Thyroid gland (tissue), 4 donors: ENCODE results near the gene TGFBR3. TPM values are rescaled to one million over a fixed set of nuclear protein-coding genes. Genes with fewer than 3 reads are reported as not detected.

Experiments used
- DNase-seq, 2 donors: peaks; one replicate each; pipeline ENCODE4 v3.0.0-alpha.2; 2019
- H3K27ac ChIP-seq, 3 donors: fragments of 200-600 bp; sonication (generic); 1 replicate in 2 of 3; 2 replicates in 1 of 3; pipeline ENCODE4 v1.5.1; 2016 to 2019; ENCODE audit warnings: mild to moderate bottlenecking in 1 of 3, moderate library complexity in 1 of 3
- H3K27me3 ChIP-seq: fragments of 200-600 bp; sonication (generic); one replicate; pipeline ENCODE4 v1.5.1; 2019
- H3K36me3 ChIP-seq, 2 donors: fragments of 200-600 bp; sonication (generic); one replicate each; pipeline ENCODE4 v1.5.1; 2016 to 2019
- H3K4me1 ChIP-seq, 2 donors: fragments of 200-600 bp; sonication (generic); one replicate each; pipeline ENCODE4 v1.5.1; 2017 to 2019
- H3K4me3 ChIP-seq, 3 donors: fragments of 200-600 bp; sonication (generic); replicated peaks in 1 of 3; 1 replicate in 2 of 3; 2 replicates in 1 of 3; pipeline ENCODE4 v1.5.1; 2016; ENCODE audit warnings: mild to moderate bottlenecking in 1 of 3
- H3K9me3 ChIP-seq: fragments of 200-600 bp; sonication (generic); one replicate; pipeline ENCODE4 v1.5.1; 2017
- POLR2A ChIP-seq, 2 donors: fragments of 450-650 bp; IDR thresholded peaks; one replicate each; pipeline ENCODE4 v1.6.1; 2017; ENCODE audit warnings: antibody characterized with exemption in 2 of 2, mild to moderate bottlenecking in 2 of 2, moderate library complexity in 1 of 2
- WGBS, 2 donors: methylation state at CpG; one replicate each; pipeline ENCODE4 v1.1.5; 2017; 5-methylcytosine and 5-hydroxymethylcytosine counted together
- intact Hi-C: fragments of 100-400 bp; cut with DNase I; formaldehyde crosslinking; loops from one replicate; pipeline ENCODE4 v1.15.1; 2023
- total RNA-seq, 4 donors: library from RNA; depleted of rRNA; stranded (reverse); fragments of >200 nt; gene quantifications; one replicate each; pipeline ENCODE4 v1.2.3, GENCODE V29; 2016
- TF ChIP-seq, protein P1 (sequence below), 6 experiments: fragments of 200-600 bp in 3 of 6; fragments of 450-650 bp in 3 of 6; sonication (generic) in 3 of 6; IDR thresholded peaks; one replicate each; pipeline ENCODE4 v1.5.1; 2016 to 2019; ENCODE audit warnings: antibody characterized with exemption in 6 of 6, mild to moderate bottlenecking in 2 of 6, inconsistent platforms in 1 of 6, moderate library complexity in 1 of 6

Gene TGFBR3
- total RNA-seq, 4 donors from 2014 or later = 37.2 to 223 (median 106) TPM

DNA sequence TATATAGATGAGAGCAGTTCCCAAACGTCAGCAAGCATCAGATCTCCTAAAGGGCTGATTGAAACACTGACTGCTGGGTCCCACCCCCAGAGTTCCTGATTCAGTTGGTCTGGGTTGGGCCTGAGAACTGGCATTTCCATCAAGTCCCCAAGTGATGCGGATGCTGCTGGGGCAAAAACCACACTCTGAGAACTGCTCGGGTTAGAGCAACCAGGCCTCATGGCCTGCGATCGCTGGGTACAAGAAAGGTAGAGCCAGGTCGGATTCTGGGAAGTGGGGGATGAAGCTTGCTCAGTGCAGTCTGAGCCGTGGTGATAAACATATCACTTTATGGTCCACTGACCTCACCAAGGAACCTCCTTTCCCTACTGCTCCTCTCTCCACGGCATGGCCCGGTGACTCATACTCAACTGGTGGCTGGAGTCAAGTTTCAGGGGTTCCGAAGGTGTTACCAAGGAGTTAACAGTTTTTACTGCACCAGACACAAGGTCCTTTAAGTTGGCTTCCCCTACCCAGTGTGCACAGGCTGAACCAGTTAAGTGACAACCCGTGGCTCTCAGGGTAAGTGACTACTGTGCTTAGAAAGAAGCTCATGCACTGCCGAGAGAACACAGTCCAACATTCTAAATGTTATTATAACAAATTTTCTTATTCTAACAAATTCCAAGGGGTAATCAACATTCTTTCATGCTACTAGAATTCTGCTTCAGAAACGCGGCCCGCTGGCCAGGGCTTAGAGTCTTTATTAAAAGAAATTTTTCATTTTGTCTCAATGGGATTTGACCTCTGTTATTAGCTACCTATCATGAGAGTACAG is 153.5 kb downstream of the TGFBR3 start:
- DNase-seq = peak; percentile 89 to 93

DNA sequence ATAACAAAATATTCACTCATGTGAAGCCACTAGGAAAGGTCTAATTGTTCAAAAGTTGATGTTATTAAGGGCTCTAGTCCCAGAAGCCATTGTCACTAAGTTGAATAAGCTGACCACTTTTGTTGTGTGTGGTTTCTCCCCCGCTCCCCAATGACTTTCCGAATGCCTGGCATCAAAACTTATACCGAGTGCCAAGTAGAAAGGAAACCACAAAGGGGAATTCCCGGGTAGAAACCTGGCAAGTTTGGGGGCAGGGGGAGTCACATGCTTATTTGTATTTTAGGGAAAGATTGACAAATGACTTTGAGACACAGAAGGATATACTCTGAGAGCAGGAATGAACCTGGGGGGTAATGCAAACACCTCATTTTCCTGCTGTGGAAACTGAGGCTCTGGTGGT is 154.1 kb downstream of the TGFBR3 start:
- 4 to 7% methylated on average over 4 of the region's 4 CpGs for WGBS, 2 donors
- peaks cover 56 to 67% of the 10 kb centered on the region in 2 donors for H3K4me1 ChIP-seq
- intact Hi-C loops = no loop called here
- no peaks in the 10 kb centered on the region for H3K36me3 ChIP-seq
- TF ChIP-seq, protein P1, sequence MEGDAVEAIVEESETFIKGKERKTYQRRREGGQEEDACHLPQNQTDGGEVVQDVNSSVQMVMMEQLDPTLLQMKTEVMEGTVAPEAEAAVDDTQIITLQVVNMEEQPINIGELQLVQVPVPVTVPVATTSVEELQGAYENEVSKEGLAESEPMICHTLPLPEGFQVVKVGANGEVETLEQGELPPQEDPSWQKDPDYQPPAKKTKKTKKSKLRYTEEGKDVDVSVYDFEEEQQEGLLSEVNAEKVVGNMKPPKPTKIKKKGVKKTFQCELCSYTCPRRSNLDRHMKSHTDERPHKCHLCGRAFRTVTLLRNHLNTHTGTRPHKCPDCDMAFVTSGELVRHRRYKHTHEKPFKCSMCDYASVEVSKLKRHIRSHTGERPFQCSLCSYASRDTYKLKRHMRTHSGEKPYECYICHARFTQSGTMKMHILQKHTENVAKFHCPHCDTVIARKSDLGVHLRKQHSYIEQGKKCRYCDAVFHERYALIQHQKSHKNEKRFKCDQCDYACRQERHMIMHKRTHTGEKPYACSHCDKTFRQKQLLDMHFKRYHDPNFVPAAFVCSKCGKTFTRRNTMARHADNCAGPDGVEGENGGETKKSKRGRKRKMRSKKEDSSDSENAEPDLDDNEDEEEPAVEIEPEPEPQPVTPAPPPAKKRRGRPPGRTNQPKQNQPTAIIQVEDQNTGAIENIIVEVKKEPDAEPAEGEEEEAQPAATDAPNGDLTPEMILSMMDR (IDR thresholded peaks at IDR 0.05) = no peak
- TF ChIP-seq POLR2A (IDR thresholded peaks at IDR 0.05) = no peak
- peak; percentile 69 to 73 for DNase-seq
- H3K9me3 ChIP-seq = no peaks in the 10 kb centered on the region
- no peak overlapping the region for H3K4me3 ChIP-seq
- H3K27ac ChIP-seq = peak overlapping the region; percentile 74 to 98 (median 83)
- H3K27me3 ChIP-seq = no peaks in the 10 kb centered on the region

More for the DNA sequence above, 153.5 kb downstream of the TGFBR3 start:
- WGBS, 2 donors = 36 to 37% methylated on average over 15 of the region's 15 CpGs
- Histone ChIP-seq H3K9me3 (no peaks in the 10 kb centered on the region), H3K36me3 (no peaks in the 10 kb centered on the region), H3K27ac (peak overlapping the region; percentile 83 to 98 (median 94)), H3K4me1 (peaks cover 54 to 66% of the 10 kb centered on the region in 2 donors), H3K4me3 (no peak overlapping the region), H3K27me3 (no peaks in the 10 kb centered on the region)
- intact Hi-C loops = no loop called here
- peak in 1 of 2 donors; percentile 5 for TF ChIP-seq POLR2A (IDR thresholded peaks at IDR 0.05)
- TF ChIP-seq, protein P1 (IDR thresholded peaks at IDR 0.05) = no peak

DNA sequence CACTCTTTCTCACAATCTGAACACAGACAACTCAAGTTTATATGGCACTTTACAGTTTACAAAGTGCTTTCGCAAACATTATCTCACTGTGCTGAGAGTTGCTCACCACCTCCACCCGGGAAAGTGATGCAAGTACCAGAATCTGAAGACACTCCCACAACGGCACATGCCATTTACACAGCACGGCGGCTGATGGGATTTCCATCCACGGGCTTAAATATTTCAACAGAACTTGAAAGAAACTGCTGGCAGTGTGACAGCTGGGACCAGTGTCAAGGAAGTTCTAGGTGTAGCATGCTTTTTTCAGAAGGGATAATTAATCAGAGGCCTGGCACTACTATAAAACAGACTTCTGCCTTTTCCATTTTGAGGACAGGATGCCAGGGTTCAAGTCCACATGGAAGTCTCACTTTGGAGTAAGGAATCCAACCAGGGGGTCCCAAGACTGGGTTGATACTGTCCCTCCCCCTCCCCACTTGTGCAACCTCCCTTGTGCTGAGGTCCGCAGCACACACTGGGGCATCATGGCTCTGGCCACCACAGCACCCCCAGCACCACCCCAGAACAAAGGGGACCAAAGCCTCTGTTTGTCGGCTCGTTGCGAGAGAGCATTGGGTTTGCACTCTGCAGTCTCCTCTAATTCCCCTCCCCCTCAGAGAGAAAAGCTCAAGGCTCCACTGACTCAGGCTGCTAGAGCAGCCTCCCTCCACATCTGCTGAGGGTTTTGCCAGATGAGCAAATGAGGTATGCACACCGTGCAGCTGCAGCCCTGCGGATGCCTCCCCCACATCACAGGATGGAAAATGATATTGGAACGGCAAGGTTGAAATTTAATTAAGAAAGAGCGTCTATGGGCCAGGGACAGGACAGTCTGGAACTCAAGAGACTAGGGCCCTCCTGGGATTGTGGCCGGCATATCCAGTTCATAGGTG is 154.9 kb downstream of the TGFBR3 start:
- DNase-seq = peak; percentile 59 to 72
- H3K27ac ChIP-seq = peak overlapping the region; percentile 74 to 98 (median 83)
- 66 to 82% methylated on average over 12 to 15 of the region's 15 CpGs for whole genome bisulfite sequencing, 2 donors
- intact Hi-C loops = no loop called here
- H3K27me3 ChIP-seq = no peaks in the 10 kb centered on the region
- H3K4me3 ChIP-seq = no peak overlapping the region
- no peaks in the 10 kb centered on the region for H3K36me3 ChIP-seq
- H3K4me1 ChIP-seq = peaks cover 57 to 67% of the 10 kb centered on the region in 2 donors
- no peaks in the 10 kb centered on the region for H3K9me3 ChIP-seq
- TF ChIP-seq, protein P1 (IDR thresholded peaks at IDR 0.05) = no peak
- no peak for TF ChIP-seq POLR2A (IDR thresholded peaks at IDR 0.05)

DNA sequence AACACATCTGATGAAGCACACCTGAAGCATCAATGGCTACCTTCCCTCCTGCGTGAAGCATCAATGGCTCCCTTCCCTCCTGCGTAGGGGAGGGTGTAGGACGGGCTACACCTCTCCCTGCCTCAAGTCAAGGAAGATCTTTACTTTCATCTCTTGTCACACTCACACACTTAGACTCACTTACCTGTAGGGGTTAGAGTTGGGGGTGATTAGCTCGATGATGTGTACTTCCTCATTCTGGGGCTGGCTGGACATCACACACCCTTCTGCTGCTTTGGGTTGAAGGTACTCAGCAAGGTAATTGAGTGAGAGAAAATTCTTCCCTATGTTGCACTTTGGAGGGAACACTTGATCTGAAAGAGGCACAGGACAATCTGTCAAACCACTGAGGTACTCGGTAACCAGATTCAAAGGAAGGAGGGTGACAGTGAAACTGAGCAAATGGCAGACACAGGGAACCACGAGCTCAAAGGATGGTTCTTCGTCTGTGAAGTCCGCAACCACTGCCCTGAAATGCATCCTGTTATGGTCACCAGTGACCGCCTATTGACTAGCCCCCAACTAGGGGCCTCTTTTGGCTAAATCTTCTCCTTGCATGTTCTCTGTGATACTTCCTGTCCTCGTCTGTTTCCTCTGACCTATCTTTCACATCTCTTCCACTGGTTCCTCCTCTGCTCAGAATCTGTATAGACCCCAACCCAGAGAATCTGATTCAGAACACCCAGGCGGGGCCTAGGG is 156.2 kb downstream of the TGFBR3 start:
- no peak overlapping the region for H3K4me3 ChIP-seq
- H3K27me3 ChIP-seq = no peaks in the 10 kb centered on the region
- no peak for TF ChIP-seq POLR2A (IDR thresholded peaks at IDR 0.05)
- TF ChIP-seq, protein P1 (IDR thresholded peaks at IDR 0.05) = no peak
- WGBS, 2 donors = 91% methylated on average over 11 of the region's 11 CpGs
- no peak for DNase-seq
- H3K9me3 ChIP-seq = no peaks in the 10 kb centered on the region
- H3K36me3 ChIP-seq = no peaks in the 10 kb centered on the region
- H3K4me1 ChIP-seq = peaks cover 61 to 78% of the 10 kb centered on the region in 2 donors
- intact Hi-C loops = no loop called here
- H3K27ac ChIP-seq = no peak overlapping the region
